NCI-H510A (cell line): ENCODE data around the gene MARCKS.
A peak's percentile ranks its signal among the peaks of the same experiment; 100 is the strongest.

Experiments
- DNase-seq: peaks from one replicate; lab custom pipeline; 2025; lab: John Stamatoyannopoulos, UW

MARCKS gene

GRCh38 chr6:113853252-113853651, 3.9 kb upstream of the MARCKS start:
- no peak for DNase-seq

GRCh38 chr6:113854531-113855499, 2.3 kb upstream of the MARCKS start:
- no peak for DNase-seq

GRCh38 chr6:113855500-113856374, 1.4 kb upstream of the MARCKS start:
- DNase-seq: no peak

- DNase-seq: no peak
Measured at GRCh38 chr6:113856375-113856624, 845 bp upstream of the MARCKS start.

GRCh38 chr6:113857556-113858479, 673 bp downstream of the MARCKS start:
- no peak for DNase-seq

- DNase-seq: peak; percentile 48
Measured at GRCh38 chr6:113858480-113859348, 1.6 kb downstream of the MARCKS start.

- no peak for DNase-seq
Measured at GRCh38 chr6:113859349-113860180, 2.4 kb downstream of the MARCKS start.

GRCh38 chr6:113860181-113860955, 3.2 kb downstream of the MARCKS start:
- DNase-seq: no peak

- no peak for DNase-seq
Measured at GRCh38 chr6:113862112-113862511, 5.0 kb downstream of the MARCKS start.

- DNase-seq: no peak
Measured at GRCh38 chr6:113870917-113871316, 13.8 kb downstream of the MARCKS start.

- DNase-seq: no peak
Measured at GRCh38 chr6:113871975-113872374, 14.8 kb downstream of the MARCKS start.

- DNase-seq: no peak
Measured at GRCh38 chr6:113873043-113873667, 16.0 kb downstream of the MARCKS start.

GRCh38 chr6:113875470-113875869, 18.3 kb downstream of the MARCKS start:
- no peak for DNase-seq

- DNase-seq: no peak
Measured at GRCh38 chr6:113876695-113877094, 19.6 kb downstream of the MARCKS start.

GRCh38 chr6:113879186-113880096, 22.3 kb downstream of the MARCKS start:
- no peak for DNase-seq

GRCh38 chr6:113881478-113881980, 24.4 kb downstream of the MARCKS start:
- DNase-seq: no peak

GRCh38 chr6:113882336-113883022, 25.3 kb downstream of the MARCKS start:
- DNase-seq: no peak
